Measurements from ENCODE around the gene CCL21.

The CCL21 gene

DNA sequence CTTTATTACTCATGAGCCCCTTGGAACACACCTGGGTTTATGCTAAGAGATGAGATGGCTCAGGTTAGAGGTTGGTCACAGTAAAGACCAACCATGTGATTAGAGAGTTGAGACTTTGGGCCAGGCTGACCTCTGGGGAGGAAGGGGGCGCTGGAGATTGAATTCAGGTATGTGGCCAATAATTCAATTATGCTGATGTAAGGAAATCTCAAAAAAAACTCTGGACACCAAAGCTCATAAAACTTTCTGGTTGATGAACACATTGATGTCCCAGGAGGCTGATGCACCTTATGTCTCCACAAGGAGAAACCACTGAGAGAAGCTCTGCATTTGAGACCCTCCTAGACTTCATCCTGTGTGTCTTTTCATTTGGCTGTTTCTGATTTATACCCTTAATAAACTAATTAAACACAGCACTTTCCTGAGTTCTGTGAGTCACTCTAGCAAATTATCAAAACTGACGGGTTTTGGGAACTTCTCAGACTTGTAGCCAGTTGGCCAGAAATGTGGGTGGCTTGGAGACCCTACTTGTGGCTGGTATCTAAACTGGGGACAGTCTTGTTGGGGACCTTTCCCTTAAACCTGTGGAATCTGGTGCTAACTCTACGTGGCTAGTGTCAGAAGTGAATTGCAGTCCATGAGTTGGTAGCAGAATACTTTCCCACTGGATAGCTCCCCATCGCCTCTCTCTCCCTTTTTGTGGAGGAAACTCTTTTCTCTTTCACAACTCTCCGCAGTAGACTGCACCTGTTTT, 40.0 kb downstream of the CCL21 start:
- no peak for DNase-seq (ENCODE audit: low spot score)

- peak; percentile 92 for DNase-seq (ENCODE audit: low spot score)
Measured at GRCh38 chr9:34665381-34666250, 44.3 kb downstream of the CCL21 start.

- DNase-seq (ENCODE audit: low spot score), result no peak
Measured at GRCh38 chr9:34665067-34665380, 44.9 kb downstream of the CCL21 start.

DNA sequence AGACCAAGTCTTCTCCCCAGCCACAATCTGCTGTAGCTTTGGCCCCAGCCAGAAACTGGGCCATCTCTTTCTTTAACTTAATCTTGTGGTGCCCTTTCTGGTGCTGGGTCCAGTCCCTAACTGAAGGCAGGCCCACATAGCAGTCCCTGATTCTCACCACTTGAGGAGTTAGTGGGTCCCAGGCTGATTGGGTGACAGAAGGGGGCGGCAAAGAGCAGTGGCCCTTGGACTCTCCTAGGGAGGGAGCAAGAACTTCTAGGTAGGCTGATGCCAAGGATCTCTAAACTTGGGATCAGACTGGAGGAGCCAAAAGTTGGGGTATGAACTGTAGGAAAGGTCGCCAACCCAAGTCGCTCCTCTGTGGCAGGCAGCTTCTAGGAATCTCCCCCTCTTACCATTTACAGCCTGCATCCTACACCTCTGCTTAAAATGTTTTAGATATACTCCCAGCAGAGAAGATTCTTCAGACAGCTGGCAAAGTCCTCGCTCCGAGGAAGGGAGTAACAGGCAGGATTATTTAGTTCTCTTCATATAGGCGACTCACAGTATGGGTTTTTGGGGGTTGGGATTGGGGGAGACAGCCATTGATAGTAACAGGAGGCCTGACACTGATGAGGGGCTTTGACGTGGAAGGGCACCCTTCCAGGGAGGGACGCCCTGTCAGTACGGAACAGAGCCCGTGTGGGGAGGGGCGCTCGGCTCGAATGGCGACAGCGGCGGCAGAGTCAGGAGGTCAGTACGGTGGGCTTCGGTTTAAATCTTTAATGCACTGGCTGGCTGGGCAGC, 45.5 kb downstream of the CCL21 start:
- peak; percentile 88 for DNase-seq (ENCODE audit: low spot score)

- DNase-seq (ENCODE audit: low spot score), result peak; percentile 87
Measured at GRCh38 chr9:34663303-34663605, 46.7 kb downstream of the CCL21 start.

- DNase-seq (ENCODE audit: low spot score), result peak; percentile 67
Measured at GRCh38 chr9:34662526-34663302, 47.2 kb downstream of the CCL21 start, which contains the start of gene CCL27. CCL27 (minus strand) TSS chr9:34662657; CDS start chr9:34662633, 24 bp downstream.

DNA sequence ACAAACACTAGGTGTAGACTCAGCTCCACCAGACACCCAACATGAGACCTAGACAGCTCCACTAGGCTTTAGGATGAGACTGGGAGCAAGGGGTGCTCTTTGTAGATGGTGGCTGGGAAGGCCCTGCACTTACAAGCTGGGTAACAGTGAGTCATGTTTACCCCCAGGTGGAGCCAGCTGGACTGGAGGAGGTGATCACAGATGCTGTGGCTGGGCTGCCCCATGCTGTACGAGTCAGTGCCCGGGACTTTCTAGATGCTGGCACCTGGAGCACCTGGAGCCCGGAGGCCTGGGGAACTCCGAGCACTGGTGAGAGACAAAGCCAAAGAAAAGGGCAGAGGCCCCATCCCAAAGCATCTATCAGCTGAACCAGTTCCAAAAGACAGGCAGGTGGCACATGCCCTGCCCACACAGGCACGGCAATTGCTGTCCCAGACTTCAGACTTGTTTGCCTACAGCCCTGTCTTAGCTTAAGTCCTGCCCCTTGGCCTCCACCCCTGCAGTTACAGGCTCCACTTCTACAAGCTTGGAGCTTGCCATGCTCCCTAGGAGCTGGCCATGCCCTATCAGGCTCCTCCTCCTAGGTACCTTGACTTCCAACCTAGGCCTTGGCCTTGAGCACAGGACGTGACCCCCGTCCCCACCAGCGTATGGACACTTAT, 50.2 kb downstream of the CCL21 start:
- peak; percentile 32 for DNase-seq (ENCODE audit: low spot score)
